HepG2 (cell line): Measurements from ENCODE around the gene WTAP. TPM values are rescaled to one million over a fixed set of nuclear protein-coding genes. Genes with fewer than 3 reads are reported as not detected.

Experiments used
- AHDC1 ChIP-seq: sonication (generic); formaldehyde crosslinking; IDR thresholded peaks from 2 replicates; pipeline ENCODE4 v1.5.1; 2020; ENCODE audit warnings: mild to moderate bottlenecking, missing genetic modification reagents, borderline replicate concordance
- BCL6 ChIP-seq: IDR thresholded peaks from 2 replicates; pipeline ENCODE4 v1.6.1; 2016; ENCODE audit warnings: missing genetic modification reagents, missing compliant biosample characterization
- CEBPZ ChIP-seq: IDR thresholded peaks from 2 replicates; pipeline ENCODE4 v1.6.1; 2012; ENCODE audit warnings: low read length, improper control_type of control experiment
- EEA1 ChIP-seq: sonication (generic); formaldehyde crosslinking; IDR thresholded peaks from 2 replicates; pipeline ENCODE4 v1.5.1; 2020; ENCODE audit warnings: mild to moderate bottlenecking, missing genetic modification reagents, borderline replicate concordance
- FOXC1 ChIP-seq: sonication (generic); formaldehyde crosslinking; IDR thresholded peaks from 2 replicates; pipeline ENCODE4 v1.8.0; 2022; ENCODE audit warnings: mild to moderate bottlenecking, missing genetic modification reagents, borderline replicate concordance
- HOXA7 ChIP-seq: sonication (generic); formaldehyde crosslinking; IDR thresholded peaks from 2 replicates; pipeline ENCODE4 v1.8.1; 2022; ENCODE audit warnings: mild to moderate bottlenecking, missing genetic modification reagents, moderate library complexity
- HOXD1 ChIP-seq: sonication (generic); formaldehyde crosslinking; IDR thresholded peaks from 2 replicates; pipeline ENCODE4 v1.5.0; 2020; ENCODE audit warnings: missing genetic modification reagents
- KAT8 ChIP-seq: IDR thresholded peaks from 2 replicates; pipeline ENCODE4 v1.6.1; 2016; ENCODE audit warnings: missing genetic modification reagents, missing compliant biosample characterization
- ONECUT2 ChIP-seq: sonication (generic); formaldehyde crosslinking; IDR thresholded peaks from 2 replicates; pipeline ENCODE4 v1.4.0; 2020; ENCODE audit warnings: missing genetic modification reagents
- SP140L ChIP-seq: sonication (generic); formaldehyde crosslinking; IDR thresholded peaks from 2 replicates; pipeline ENCODE4 v1.4.0; 2020; ENCODE audit warnings: missing genetic modification reagents, borderline replicate concordance
- TCF7 ChIP-seq: sonication (generic); IDR thresholded peaks from 2 replicates; pipeline ENCODE4 v1.6.1; 2016; ENCODE audit warnings: antibody characterized with exemption, low read depth
- TOE1 ChIP-seq: sonication (generic); formaldehyde crosslinking; IDR thresholded peaks from 2 replicates; pipeline ENCODE4 v1.4.0; 2020; ENCODE audit warnings: mild to moderate bottlenecking, missing genetic modification reagents
- TOPORS ChIP-seq: sonication (generic); formaldehyde crosslinking; IDR thresholded peaks from 2 replicates; pipeline ENCODE4 v1.8.0; 2023; ENCODE audit warnings: mild to moderate bottlenecking, missing genetic modification reagents
- ZNF260 ChIP-seq: sonication (generic); formaldehyde crosslinking; IDR thresholded peaks from 2 replicates; pipeline ENCODE4 v1.4.0; 2020; ENCODE audit warnings: missing genetic modification reagents, low read depth, mild to moderate bottlenecking, borderline replicate concordance
- ZNF674 ChIP-seq: sonication (generic); formaldehyde crosslinking; IDR thresholded peaks from 2 replicates; pipeline ENCODE4 v1.5.0; 2020; ENCODE audit warnings: low read depth, mild to moderate bottlenecking, missing genetic modification reagents
- ZNF678 ChIP-seq: sonication (generic); formaldehyde crosslinking; IDR thresholded peaks from 2 replicates; pipeline ENCODE4 v1.4.0; 2020; ENCODE audit warnings: mild to moderate bottlenecking, missing genetic modification reagents
- ZNF772 ChIP-seq: sonication (generic); formaldehyde crosslinking; IDR thresholded peaks from 2 replicates; pipeline ENCODE4 v1.5.0; 2020; ENCODE audit warnings: mild to moderate bottlenecking, missing genetic modification reagents
- ZNF781 ChIP-seq: sonication (generic); formaldehyde crosslinking; IDR thresholded peaks from 2 replicates; pipeline ENCODE4 v1.5.1; 2020; ENCODE audit warnings: borderline replicate concordance, mild to moderate bottlenecking, missing genetic modification reagents; ENCODE audit errors: not compliant biosample characterization
- polyA plus RNA-seq, 8 experiments: library from polyadenylated mRNA; depleted of rRNA in 3 of 8; stranded (reverse) in 7 of 8; unstranded in 1 of 8; fragments of >200 nt; fragmentation: Illumina TruSeq in 4 of 8; extraction: Trizol in 4 of 8; gene quantifications; 2 replicates each; pipeline versions ENCODE4 v1.2.1 to v1.2.3, GENCODE V29; 2011 to 2016; ENCODE audit warnings: low read depth in 4 of 8, missing spikeins in 1 of 8, mixed read lengths in 1 of 8; ENCODE audit not compliant: insufficient read depth in 1 of 8
- total RNA-seq, 5 experiments: library from RNA; depleted of rRNA; stranded (reverse); fragments of >200 nt; fragmentation: Illumina TruSeq; extraction: Trizol; gene quantifications; 2 replicates each; pipeline ENCODE4 v1.2.3, GENCODE V29; 2016; ENCODE audit warnings: low read depth in 1 of 5
- TF ChIP-seq, protein P1 (sequence below): sonication (generic); formaldehyde crosslinking; IDR thresholded peaks from 2 replicates; pipeline ENCODE4 v1.5.0; 2020; ENCODE audit warnings: mild to moderate bottlenecking, missing genetic modification reagents

Gene WTAP
- total and polyA plus RNA-seq, 2 of the 13 experiments (the other 11 are each of a cell fraction or from before 2014, with no cell fraction given) = 31.6 to 167 TPM

- TF ChIP-seq CEBPZ (no peak), AHDC1 (CRISPR knock-in tag) (no peak), HOXD1 (CRISPR knock-in tag) (no peak), TCF7 (no peak), TOPORS (CRISPR knock-in tag) (no peak; the same call in 1 of the 2 replicates), ZNF678 (no peak), SP140L (CRISPR knock-in tag) (no peak), TOE1 (CRISPR knock-in tag) (no peak), FOXC1 (CRISPR knock-in tag) (0 out of 2 replicates have a peak, but pooled peaks have one; percentile 16), ZNF772 (CRISPR knock-in tag) (no peak), ZNF674 (no peak), BCL6 (CRISPR knock-in tag) (peak; percentile 79), ZNF781 (CRISPR knock-in tag) (no peak), KAT8 (CRISPR knock-in tag) (no peak; the same call in 1 of the 2 replicates), ONECUT2 (CRISPR knock-in tag) (no peak), HOXA7 (CRISPR knock-in tag) (no peak), ZNF260 (CRISPR knock-in tag) (no peak), EEA1 (CRISPR knock-in tag) (no peak)
- TF ChIP-seq, protein P1, sequence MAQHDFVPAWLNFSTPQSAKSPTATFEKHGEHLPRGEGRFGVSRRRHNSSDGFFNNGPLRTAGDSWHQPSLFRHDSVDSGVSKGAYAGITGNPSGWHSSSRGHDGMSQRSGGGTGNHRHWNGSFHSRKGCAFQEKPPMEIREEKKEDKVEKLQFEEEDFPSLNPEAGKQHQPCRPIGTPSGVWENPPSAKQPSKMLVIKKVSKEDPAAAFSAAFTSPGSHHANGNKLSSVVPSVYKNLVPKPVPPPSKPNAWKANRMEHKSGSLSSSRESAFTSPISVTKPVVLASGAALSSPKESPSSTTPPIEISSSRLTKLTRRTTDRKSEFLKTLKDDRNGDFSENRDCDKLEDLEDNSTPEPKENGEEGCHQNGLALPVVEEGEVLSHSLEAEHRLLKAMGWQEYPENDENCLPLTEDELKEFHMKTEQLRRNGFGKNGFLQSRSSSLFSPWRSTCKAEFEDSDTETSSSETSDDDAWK (CRISPR knock-in tag) = no peak
These were observed 34.0 kb downstream of the WTAP start (continued) for GRCh38 chr6:159761129-159761872.
